ENCODE results near the gene UPK3B.
A peak's percentile ranks its signal among the peaks of the same experiment; 100 is the strongest.
"Not testable (repeated sequence)": the region's sequence is repeated elsewhere in the genome, so short reads cannot be mapped to it uniquely, and the experiment has no call there.

The UPK3B gene

DNA sequence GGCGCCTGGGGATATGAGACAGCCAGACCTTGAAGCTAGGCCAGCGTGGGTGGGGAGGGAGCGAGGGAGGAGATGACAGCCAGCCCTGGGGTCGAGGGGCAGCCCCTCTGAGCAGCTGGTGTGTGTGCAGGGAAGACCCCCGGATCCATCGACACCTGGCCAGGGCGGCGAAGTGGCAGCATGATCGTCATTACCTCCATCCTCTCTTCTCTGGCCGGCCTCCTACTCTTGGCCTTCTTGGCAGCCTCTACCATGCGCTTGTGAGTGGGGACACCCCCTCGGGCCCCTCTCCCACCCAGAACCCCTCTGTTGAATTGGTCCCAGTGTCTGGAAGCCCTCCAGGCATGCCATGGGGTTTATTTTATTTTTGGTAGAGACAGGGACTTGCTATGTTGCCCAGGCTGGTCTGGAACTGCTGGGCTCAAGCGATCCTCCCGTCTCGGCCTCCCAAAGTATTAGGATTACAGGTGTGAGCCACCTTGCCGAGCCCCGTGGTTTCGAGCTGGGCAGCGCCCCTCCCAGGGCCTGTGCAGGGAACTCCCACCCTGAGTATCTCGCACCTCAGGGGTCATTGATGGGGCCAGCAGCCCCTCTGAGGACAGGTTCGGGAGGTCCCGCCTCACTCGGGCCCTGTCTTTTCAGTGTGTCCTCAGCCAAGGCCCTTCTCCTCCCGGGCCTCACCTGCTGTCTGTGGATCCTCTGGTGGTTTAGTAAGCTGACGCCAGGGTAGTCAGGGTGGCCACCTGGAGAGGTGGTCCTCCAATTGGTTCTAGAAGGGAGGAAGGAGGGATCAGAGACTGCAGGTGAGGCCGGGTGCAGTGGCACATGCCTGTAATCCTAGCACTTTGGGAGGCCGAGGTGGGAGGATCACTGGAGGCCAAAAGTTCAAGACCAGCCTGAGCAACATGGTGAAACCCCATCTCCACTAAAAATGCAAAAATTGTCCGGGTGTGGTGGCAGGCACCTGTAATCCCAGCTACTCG, 3.8 kb downstream of the UPK3B start:
- DNase-seq (ENCODE audit: low read depth): no peak

DNA sequence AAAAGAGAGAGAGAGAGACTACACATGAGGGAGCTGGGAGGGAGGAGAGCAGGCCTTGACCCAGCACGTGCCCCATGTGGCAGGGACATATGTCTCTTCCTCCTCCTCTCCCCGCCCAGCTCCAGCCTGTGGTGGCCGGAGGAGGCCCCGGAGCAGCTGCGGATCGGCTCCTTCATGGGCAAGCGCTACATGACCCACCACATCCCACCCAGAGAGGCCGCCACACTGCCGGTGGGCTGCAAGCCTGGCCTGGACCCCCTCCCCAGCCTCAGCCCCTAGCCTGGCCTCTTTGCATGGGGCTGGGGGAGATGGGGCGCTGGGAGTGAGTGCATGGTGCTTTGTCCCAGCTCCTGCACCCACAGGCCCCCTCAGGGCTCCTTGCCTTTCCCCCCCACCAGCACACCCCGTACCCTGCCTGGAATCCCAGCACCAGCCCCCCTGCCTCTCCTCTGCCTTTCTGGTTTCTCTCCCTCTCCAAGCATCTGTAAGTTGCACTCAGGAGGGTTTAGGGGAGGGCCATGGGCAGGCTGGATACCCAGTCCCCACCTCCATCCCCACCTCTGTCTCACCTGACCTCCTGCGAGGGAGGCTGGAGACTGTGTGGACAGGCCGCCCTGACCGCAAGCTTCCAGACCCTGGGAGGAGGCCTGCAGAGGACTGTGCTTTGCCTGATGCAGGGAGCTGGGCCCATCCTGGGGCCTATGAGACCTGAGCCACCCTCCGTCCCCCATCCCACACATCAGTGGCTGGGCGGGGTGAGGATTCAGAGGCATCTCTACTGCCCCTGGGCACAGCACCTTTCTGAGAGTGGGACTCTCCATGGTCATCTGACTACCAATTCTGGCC, 4.8 kb downstream of the UPK3B start:
- no peak for DNase-seq (ENCODE audit: low read depth)

DNA sequence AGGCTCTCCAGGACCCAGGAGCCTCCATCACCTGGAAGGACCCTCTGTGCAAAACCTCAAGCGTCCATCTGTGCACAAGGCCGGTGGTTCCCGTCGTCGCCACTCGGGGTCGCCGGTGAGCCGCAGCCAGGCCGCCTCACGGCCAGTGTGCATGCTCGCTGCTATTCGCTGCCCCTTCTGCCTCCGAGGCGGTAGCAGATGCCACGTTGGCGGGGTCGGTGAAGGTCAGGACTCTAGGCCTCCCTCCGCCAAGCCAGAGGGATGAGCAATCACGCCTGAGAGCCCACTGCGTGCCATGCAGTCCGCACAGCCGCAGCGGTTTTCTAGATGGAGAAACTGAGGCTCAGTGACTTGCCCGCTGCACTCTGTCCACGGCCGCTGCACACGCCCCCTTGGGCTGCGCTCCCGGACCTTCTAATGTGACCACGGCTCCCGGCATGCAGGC, 5.7 kb downstream of the UPK3B start:
- DNase-seq (ENCODE audit: low read depth): peak; percentile 16

DNA sequence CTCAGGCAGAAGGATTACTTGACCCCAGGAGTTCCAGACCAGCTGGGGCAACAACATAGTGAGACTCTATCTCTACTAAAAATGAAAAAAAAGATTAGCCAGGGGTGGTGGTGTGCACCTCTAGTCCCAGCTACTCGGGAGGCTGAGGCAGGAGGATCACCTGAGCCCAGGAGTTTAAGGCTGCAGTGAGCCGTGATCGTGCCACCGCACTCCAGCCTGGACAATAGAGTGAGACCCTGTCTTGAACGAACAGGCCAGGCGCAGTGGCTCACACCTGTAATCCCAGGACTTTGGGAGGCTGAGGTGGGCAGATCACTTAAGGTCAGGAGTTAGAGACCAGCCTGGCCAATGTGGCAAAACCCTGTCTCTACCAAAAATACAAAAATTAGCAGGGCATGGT, 6.6 kb downstream of the UPK3B start:
- not testable (repeated sequence) for DNase-seq (ENCODE audit: low read depth)

DNA sequence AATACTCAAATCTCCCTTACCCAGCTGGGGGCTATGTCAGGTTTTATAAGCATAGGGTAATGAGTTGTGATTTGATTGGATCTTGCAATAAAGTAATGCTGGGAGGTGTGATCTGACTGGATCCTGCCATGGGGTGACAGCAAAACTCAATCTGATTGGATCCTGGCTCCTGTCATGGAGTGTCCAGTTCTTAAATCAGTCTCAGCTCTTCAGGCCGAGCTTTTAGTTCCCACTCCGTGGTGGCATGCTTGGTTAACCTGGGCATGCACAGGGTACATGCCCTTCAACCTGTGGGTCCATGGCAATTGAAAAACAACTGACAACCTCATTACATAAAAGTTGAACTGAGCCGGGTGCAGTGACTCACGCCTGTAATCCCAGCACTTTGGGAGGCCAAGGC, 15.8 kb downstream of the UPK3B start:
- DNase-seq (ENCODE audit: low read depth): not testable (repeated sequence)

DNA sequence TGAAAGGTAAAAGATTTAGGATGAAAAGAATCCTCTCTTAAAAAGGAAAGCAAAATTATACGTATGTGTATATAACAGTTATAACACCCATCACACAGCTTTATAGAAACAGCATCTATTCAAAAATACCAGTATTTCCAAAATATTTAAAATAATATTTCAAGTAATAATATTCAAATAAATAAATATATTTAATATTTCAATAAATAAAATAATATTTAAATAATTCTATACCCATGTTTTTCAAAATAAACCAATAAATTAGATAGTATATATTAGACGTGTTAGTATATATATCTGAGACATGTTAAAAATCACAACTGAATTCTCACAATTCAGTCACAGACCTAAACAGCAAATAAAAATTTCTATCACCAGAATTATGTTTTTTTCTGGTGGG, 21.3 kb downstream of the UPK3B start:
- not testable (repeated sequence) for DNase-seq (ENCODE audit: low read depth)

DNA sequence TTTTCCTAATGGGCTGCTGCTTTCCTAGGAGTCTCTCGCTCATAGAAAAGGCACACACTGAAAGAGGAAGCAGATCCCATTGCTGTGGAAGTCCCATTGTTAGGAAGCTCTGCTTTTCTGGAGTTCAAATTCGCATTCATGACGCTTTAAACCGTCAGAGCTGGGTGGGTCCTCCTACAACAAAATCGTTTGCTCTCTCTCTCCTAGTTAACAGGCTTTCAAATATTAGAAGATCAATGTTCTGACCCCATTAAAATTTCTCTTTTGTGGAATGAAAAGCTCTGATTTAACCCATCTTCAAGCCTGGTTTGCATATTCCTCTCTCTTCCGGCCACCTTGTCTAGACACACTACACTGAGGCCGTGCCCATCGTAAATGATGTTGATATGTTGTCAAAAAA, 32.8 kb downstream of the UPK3B start, which contains the start of gene SPDYE16:
TSS of gene SPDYE16 (minus strand) at position 101 of the 400 bp plus-strand sequence. CDS start 1,838 bp downstream, outside the sequence.
- not testable (repeated sequence) for DNase-seq (ENCODE audit: low read depth)

DNA sequence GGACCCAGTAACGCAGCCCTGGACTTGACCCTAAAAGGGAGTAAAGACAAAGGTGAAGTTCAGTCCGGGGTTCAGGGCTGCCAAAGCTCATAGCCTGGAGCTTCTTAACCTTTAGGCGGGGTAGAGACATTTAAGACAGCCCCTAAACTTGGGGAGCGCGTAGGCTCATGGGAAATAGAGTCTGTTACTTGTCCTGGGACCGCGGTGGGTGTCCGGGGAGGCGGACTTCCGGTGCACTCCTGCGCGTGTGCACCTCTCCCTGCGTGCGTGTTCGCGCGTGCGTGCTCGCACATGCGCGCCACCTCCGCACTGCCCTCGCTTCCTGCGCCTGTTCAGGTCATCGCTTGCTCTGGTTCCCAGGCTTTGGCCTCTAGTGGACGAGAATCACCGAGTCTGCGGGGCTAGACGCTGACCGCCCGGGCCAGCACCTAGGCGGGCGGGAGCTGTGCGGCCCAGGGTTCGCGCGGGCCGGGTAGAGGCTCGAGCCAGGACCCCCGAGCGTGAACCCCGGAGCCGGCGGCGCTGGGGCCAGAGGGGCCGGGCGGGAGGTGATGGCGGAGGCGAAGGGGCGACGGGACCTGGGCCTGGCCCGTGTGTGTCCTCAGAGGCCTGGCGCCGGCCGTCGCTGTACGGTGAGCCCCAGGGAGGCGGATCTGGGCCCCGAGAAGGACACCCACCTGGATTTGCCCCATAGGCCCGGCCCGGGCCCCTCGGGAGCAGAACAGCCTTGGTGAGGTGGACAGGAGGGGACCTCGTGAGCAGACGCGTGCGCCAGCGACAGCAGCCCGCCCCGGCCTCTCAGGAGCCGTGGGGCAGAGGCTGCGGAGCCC, 38.9 kb downstream of the UPK3B start:
- peak; percentile 58 for DNase-seq (ENCODE audit: low read depth)

DNA sequence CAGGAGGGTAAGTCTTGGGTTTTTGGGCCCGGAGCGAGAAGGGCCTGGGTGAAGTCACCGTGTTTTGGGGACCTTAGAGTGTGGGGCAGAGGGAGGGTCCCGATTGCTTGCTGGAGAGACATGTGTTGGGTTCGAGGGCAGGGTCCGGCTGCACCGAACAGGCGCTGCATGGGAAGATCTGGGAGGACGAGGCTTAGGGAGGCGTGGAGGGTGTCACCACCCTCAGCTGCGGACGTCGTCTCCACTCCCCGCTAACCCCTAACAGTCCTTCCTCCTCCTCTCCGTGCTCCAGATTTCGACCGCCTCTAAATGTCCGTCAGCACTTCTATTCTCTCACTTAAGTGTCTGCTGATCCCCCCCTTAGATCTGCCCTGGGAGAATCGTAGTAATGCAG, 39.5 kb downstream of the UPK3B start:
- not testable (repeated sequence) for DNase-seq (ENCODE audit: low read depth)

DNA sequence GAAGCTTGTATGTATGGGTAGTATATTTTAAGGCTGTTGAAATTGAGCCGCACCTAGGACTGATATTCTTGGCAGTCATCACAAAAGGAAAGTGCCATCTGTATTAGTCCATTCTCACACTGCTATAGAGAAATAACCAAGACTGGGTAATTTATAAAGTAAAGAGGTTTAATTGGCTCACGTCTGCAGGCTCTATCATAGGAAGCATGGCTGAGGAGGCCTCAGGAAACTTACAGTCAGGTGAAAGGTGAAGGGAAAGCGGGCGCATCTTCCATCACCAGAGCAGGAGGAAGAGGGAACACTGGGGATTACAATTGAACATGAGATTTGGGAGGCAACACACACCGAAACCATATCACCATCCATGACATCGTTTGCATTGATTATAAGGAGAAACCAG, 41.6 kb downstream of the UPK3B start:
- DNase-seq (ENCODE audit: low read depth): not testable (repeated sequence)

DNA sequence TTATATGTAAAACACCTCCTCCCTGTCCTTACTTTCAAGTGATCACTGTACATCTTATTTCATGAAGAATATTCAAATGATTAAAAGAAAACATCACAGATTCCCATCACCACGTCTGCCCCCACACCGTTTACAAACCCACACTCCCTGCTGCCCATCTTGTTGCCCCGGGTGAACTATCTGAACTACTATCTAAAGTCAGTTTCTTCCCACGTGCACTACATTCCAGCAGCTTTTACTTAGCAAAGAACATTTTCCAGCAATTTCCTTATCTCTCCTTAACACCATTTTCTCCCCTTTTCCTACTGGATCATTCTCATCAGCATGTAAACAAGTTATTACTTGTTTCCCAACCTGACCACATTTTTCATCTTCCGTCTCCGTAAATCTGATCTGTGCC, 49.3 kb downstream of the UPK3B start:
- not testable (repeated sequence) for DNase-seq (ENCODE audit: low read depth)

DNA sequence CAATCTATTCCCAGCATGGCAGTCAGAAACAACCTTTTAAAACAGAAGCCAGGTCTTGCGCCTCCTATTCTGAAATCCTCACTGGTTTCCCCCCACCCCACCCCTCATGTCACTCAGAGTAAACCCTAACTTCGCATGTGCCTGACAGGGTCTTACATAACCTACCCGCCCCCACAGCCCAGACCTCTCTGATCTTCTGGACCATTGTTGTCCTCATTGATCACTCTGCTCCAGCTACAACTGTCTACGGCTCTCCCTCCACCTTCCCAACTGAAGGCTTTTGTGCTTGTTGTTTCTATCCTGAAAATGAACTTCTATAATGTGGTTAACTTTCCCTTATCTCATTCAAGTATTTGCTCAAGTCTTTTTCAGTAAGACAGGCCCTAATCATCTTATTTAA, 49.8 kb downstream of the UPK3B start:
- DNase-seq (ENCODE audit: low read depth): not testable (repeated sequence)

DNA sequence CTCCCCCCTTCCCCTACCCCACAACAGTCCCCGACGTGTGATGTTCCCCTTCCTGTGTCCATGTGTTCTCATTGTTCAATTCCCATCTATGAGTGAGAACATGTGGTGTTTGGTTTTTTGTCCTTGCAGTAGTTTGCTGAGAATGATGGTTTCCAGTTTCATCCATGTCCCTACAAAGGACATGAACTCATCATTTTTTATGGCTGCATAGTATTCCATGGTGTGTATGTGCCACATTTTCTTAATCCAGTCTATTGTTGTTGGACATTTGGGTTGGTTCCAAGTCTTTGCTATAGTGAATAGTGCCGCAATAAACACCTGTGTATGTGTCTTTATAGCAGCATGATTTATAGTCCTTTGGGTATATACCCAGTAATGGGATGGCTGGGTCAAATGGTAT, 51.0 kb downstream of the UPK3B start:
- not testable (repeated sequence) for DNase-seq (ENCODE audit: low read depth)

DNA sequence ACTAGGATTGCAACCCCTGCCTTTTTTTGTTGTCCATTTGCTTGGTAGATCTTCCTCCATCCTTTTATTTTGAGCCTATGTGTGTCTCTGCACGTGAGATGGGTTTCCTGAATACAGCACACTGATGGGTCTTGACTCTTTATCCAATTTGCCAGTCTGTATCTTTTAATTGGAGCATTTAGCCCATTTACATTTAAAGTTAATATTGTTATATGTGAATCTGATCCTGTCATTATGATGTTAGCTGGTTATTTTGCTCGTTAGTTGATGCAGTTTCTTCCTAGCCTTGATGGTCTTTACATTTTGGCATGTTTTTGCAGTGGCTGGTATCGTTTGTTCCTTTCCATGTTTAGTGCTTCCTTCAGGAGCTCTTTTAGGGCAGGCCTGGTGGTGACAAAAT, 54.6 kb downstream of the UPK3B start:
- not testable (repeated sequence) for DNase-seq (ENCODE audit: low read depth)
